ENCODE data around the gene CFAP74. TPM values are rescaled to one million over a fixed set of nuclear protein-coding genes. Genes with fewer than 3 reads are reported as not detected.

Gene CFAP74
- total and polyA plus RNA-seq, 9 of the 15 experiments (the other 6 are each of a cell fraction or from before 2014, with no cell fraction given) = 0.03 to 0.15 (median 0.05) TPM; not detected in 6

DNA sequence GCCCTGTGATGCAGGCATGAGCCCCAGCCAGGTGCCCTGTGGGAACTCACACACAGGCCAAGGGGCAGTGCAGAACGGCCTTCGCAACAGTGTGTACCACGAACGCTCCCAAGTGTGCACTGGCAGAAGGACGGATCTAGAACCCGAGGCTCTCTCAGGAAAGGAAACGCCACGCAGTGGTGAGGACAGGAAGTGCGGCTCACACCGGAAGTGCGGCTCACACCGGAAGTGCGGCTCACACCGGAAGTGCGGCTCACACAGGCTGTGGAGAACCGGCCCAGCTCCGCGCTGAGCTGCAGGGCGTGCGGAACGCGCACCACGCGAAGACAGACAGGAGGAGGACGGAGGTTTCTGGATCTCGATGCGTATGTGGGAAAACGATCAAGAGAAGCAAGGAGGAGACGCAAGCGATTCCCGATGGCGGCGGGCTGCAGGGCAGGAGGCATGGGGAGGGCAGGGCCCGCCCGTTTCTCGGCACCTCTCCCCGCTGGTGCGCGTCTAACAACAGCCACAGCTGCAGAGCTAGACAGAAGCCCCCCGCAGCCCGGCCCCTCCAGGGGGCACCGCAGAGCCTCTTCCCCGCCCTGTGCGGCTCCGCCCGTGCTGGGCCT, 48.6 kb downstream of the CFAP74 start:
- no peak overlapping the region for H3K9ac ChIP-seq (ENCODE audit: insufficient read depth in 1 of 2, low read depth in 2 of 2, low read length in 2 of 2)
- POLR2A ChIA-PET = interaction anchor here (0.5 to 0.6 kb wide), 2 partner anchors 48 to 59 kb away, joined by 3 read pairs; no protein-coding TSS in a partner anchor
- no peaks in the 10 kb centered on the region for H3K36me3 ChIP-seq (ENCODE audit: control insufficient read depth, insufficient read depth, low read length)
- peaks cover 0 to 27% of the 10 kb centered on the region in 2 experiments; a peak in 2 of 5 replicates for H3K4me1 ChIP-seq (replicated peaks in 1 of 2; ENCODE audit: control insufficient read depth in 2 of 2, insufficient read depth in 2 of 2, low read length in 2 of 2)
- BruUV-seq (replicated peaks) = no TSS peak
- H3K27ac ChIP-seq (ENCODE audit: extremely low read depth, low read depth, low read length) = no peak overlapping the region
- H3K4me2 ChIP-seq (ENCODE audit: insufficient read depth, low read length) = peak overlapping the region; percentile 33; the same call in 1 of the 2 replicates
- no peaks in the 10 kb centered on the region for H3K9me1 ChIP-seq (ENCODE audit: control insufficient read depth, insufficient read depth, low read length)
- CTCF ChIA-PET (ENCODE audit: low intra/inter-chr PET ratio) = no interaction called here
- H3K9me3 ChIP-seq (replicated peaks; ENCODE audit: control insufficient read depth, insufficient read depth, low read depth, low read length) = no peaks in the 10 kb centered on the region
- FAIRE-seq (peak; percentile 63), ATAC-seq (peak; percentile 81), DNase-seq (ENCODE audit: extremely low read depth in 1 of 4, low spot score in 3 of 4) (peak; percentile 44 to 64 (median 54))
- H3K4me3 ChIP-seq = no peak overlapping the region
- H2AFZ ChIP-seq (ENCODE audit: low read depth, low read length) = peak overlapping the region; percentile 82
- in situ Hi-C loops (cut with MboI) (no loop called here), intact Hi-C loops (cut with micrococcal nuclease) (no loop called here)
- 0 out of 2 replicates have a peak, but pooled peaks cover 5% of the 10 kb centered on the region for H4K20me1 ChIP-seq (replicated peaks; ENCODE audit: control insufficient read depth, insufficient read depth, low read length)
- 57% methylated on average over 40 of the region's 46 CpGs for WGBS (ENCODE audit: insufficient coverage, low coverage, missing lambda C conversion rate)
- H3K27me3 ChIP-seq (ENCODE audit: control insufficient read depth in 2 of 2, insufficient read depth in 2 of 2, low read length in 2 of 2) = peaks cover 47 to 74% of the 10 kb centered on the region in 2 experiments
- no peaks in the 10 kb centered on the region for H3K79me2 ChIP-seq (ENCODE audit: control insufficient read depth, insufficient read depth, low read length)
- no peak for TF ChIP-seq ZNF668 (CRISPR knock-in tag; IDR thresholded peaks at IDR 0.05)
- TF ChIP-seq FOXJ2 (tag; IDR thresholded peaks at IDR 0.05) = no peak
- no peak for TF ChIP-seq ZNF24 (IDR thresholded peaks at IDR 0.05)
- no peak for TF ChIP-seq CAMTA2 (CRISPR knock-in tag; conservative IDR thresholded peaks at IDR 0.05)
- TF ChIP-seq HCFC1 (IDR thresholded peaks at IDR 0.05; ENCODE audit: low read depth, low read length) = no peak; the same call in 1 of the 2 replicates
- TF ChIP-seq BRCA1 (IDR thresholded peaks at IDR 0.05) = no peak
- TF ChIP-seq BRCA1 (CRISPR knock-in tag; IDR thresholded peaks at IDR 0.05) = no peak
- TF ChIP-seq CC2D1A (IDR thresholded peaks at IDR 0.05) = no peak
- TF ChIP-seq SRSF3 (IDR thresholded peaks at IDR 0.05; ENCODE audit: insufficient read depth, low read length) = no peak
- TF ChIP-seq ZNF77 (CRISPR knock-in tag; IDR thresholded peaks at IDR 0.05) = no peak
- no peak for TF ChIP-seq FOXK1 (CRISPR knock-in tag; IDR thresholded peaks at IDR 0.05; ENCODE audit: borderline replicate concordance)
- TF ChIP-seq HNRNPH1 (optimal IDR thresholded peaks at IDR 0.05; ENCODE audit: low read depth, low read length) = no peak
- TF ChIP-seq, protein P1, sequence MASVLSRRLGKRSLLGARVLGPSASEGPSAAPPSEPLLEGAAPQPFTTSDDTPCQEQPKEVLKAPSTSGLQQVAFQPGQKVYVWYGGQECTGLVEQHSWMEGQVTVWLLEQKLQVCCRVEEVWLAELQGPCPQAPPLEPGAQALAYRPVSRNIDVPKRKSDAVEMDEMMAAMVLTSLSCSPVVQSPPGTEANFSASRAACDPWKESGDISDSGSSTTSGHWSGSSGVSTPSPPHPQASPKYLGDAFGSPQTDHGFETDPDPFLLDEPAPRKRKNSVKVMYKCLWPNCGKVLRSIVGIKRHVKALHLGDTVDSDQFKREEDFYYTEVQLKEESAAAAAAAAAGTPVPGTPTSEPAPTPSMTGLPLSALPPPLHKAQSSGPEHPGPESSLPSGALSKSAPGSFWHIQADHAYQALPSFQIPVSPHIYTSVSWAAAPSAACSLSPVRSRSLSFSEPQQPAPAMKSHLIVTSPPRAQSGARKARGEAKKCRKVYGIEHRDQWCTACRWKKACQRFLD (CRISPR knock-in tag; IDR thresholded peaks at IDR 0.05) = no peak
- no peak for TF ChIP-seq BHLHE40 (IDR thresholded peaks at IDR 0.05; ENCODE audit: low read length)
- TF ChIP-seq, protein P2, sequence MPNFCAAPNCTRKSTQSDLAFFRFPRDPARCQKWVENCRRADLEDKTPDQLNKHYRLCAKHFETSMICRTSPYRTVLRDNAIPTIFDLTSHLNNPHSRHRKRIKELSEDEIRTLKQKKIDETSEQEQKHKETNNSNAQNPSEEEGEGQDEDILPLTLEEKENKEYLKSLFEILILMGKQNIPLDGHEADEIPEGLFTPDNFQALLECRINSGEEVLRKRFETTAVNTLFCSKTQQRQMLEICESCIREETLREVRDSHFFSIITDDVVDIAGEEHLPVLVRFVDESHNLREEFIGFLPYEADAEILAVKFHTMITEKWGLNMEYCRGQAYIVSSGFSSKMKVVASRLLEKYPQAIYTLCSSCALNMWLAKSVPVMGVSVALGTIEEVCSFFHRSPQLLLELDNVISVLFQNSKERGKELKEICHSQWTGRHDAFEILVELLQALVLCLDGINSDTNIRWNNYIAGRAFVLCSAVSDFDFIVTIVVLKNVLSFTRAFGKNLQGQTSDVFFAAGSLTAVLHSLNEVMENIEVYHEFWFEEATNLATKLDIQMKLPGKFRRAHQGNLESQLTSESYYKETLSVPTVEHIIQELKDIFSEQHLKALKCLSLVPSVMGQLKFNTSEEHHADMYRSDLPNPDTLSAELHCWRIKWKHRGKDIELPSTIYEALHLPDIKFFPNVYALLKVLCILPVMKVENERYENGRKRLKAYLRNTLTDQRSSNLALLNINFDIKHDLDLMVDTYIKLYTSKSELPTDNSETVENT (CRISPR knock-in tag; IDR thresholded peaks at IDR 0.05) = no peak
- TF ChIP-seq NCOR1 (IDR thresholded peaks at IDR 0.05) = no peak
- no peak for TF ChIP-seq SMARCA4 (IDR thresholded peaks at IDR 0.05)
- no peak for TF ChIP-seq MYC (IDR thresholded peaks at IDR 0.05; ENCODE audit: low read depth, low read length)
- TF ChIP-seq MYC (CRISPR knock-in tag; IDR thresholded peaks at IDR 0.05; ENCODE audit: borderline replicate concordance, low read depth) = no peak
- TF ChIP-seq, protein P3, sequence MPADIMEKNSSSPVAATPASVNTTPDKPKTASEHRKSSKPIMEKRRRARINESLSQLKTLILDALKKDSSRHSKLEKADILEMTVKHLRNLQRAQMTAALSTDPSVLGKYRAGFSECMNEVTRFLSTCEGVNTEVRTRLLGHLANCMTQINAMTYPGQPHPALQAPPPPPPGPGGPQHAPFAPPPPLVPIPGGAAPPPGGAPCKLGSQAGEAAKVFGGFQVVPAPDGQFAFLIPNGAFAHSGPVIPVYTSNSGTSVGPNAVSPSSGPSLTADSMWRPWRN (IDR thresholded peaks at IDR 0.05; ENCODE audit: low read depth) = peak; percentile 73
- TF ChIP-seq BACH1 (tag; IDR thresholded peaks at IDR 0.05) = no peak
- no peak for TF ChIP-seq NFIC (IDR thresholded peaks at IDR 0.05)
